PC-9 (cell line): ENCODE data around the gene KREMEN1.

Experiments
- CTCF ChIP-seq: fragments of 200-600 bp; sonication (generic); conservative IDR thresholded peaks from 2 replicates; pipeline ENCODE4 v1.6.1; 2017; ENCODE audit warnings: mixed run types, antibody characterized with exemption, mild to moderate bottlenecking, moderate library complexity
- EZH2 ChIP-seq: fragments of 200-600 bp; sonication (generic); IDR thresholded peaks from 2 replicates; pipeline ENCODE4 v1.8.0; 2017; ENCODE audit warnings: antibody characterized with exemption, low read depth

GRCh38 chr22:29128891-29129807 is 56.3 kb downstream of the KREMEN1 start:
- TF ChIP-seq CTCF (no peak), EZH2 (no peak)
